HG02610 (cell line): ENCODE measurements around the gene ACTBL2.
"Not testable (repeated sequence)": the region's sequence is repeated elsewhere in the genome, so short reads cannot be mapped to it uniquely, and the experiment has no call there.

Experiments used
- ATAC-seq: cut with Tn5 transposase; IDR thresholded peaks from one replicate; pipeline ENCODE4 v1.9.1; 2021; ENCODE audit warnings: mild to moderate bottlenecking, moderate library complexity; ENCODE audit not compliant: unreplicated experiment

The ACTBL2 gene

GRCh38 chr5:57494104-57495098, 11.8 kb upstream of the ACTBL2 start:
- ATAC-seq: peak; percentile 85

- ATAC-seq: no peak
These were observed 10.4 kb upstream of the ACTBL2 start for GRCh38 chr5:57493034-57493433.

- ATAC-seq: no peak
These were observed 10.0 kb upstream of the ACTBL2 start for GRCh38 chr5:57492632-57493031.

DNA sequence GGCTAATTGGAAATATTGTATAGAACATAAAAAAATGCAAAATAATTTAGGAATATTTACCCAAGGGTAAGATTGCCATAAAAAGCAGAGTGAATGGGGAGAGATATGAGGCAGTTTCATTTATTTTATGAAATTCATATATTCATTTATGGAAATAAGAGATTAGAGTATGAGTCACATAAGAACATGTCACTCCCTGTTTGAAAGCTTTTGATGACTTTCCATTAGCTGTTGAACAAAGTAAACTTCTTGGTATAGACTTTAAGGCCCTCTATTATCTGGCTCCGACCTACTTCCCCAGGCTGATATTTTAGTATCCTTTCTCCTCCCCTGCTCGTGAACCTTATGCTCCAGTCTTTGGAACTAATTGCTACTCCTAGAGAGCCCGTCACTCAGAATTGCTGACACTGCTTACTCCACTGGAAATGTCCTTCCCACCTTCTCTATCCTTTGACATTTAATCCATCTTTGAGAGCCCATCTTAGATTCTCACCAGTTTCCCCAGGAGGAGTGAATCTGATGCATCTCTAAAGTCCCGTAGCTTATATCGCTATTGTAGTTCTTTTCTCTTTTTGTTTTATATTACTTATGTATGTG, 8.9 kb upstream of the ACTBL2 start:
- no peak for ATAC-seq

DNA sequence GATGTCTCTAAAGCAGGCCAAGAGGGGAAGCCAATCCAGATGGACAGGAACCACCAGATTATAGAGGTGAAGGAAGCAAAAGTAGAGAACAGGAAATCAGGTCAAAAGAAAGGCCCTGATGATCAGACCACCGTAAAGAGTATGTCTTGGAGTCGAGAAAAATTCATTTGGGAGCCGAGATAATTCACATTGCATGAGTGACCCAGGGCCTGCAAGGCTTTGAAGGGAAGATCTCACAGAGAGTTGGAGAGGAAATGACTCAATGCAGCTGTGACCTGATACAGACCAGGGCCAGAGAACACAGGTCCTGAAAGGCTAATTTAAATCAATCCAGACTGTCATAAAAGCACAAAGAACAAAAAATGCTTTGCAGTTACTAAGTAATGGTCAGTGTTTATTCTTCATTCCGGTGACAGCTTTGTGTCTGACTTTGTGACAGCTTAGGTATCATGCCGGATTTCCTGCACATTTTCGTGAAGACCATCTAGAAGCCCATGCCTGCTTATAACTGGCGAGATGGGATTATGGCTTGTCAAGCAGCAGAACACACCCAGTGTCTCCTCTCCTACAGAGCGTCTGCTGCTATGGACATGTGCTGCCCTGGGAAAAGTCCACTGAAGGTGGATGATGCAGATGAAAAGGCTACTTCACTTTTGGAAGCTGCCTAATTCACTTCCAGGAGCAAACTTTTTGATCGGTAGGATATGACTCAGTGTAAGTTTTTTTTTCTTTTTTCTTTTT, 5.8 kb upstream of the ACTBL2 start:
- ATAC-seq: peak; percentile 68

DNA sequence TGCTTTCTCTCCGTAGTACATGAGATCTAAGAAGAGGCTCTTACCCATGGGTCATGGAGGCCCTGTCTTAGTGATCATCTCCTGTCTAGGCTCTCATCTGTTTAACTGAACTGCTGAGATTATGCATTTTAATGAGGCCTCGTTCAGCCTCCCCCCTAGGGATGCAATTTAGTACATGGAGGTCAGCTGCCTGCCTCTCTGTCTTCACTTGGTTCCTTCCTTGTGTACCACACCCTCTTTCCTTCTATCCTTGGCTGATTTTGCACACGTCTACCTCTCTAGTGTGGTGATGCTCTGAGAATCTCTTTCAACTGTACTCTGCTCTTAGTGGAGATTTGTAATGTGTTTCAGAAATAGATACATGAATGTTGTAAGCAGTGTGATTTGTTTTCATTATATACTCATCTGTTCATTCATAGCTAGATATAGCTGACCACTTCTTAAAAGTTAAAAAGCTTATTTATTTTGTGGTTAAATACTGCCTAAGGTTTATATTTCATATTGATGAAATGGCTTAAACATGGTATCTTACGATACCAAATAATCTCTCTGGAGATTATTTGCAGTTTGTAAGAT, 3.5 kb upstream of the ACTBL2 start:
- ATAC-seq: no peak

- no peak for ATAC-seq
These were observed 3.8 kb downstream of the ACTBL2 start for GRCh38 chr5:57478826-57479225.

DNA sequence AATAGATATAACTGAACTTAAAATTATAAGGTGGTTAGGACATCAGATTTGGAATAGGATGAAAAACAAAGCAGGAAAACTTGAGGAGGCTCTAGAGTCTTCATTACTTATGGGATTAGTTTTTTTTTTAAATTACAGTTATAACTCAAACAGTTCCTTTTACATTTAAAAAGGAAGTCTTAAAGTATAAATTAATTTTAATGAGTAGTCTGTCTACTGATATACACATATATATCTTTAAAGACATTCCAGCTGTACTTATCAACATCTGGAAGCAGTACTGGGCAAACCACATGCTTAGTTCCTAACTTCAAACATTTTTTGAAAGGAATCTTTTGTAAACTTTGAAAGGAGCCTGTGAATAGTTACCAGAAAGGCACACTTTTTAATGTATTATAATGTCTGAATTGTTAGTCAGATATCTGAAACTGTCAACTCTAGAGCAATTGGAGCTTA, 6.0 kb downstream of the ACTBL2 start:
- ATAC-seq: no peak

- ATAC-seq: no peak
These were observed 12.3 kb downstream of the ACTBL2 start for GRCh38 chr5:57470339-57470738.

- ATAC-seq: no peak
These were observed 14.0 kb downstream of the ACTBL2 start for GRCh38 chr5:57468481-57469163.

GRCh38 chr5:57466544-57466943, 16.1 kb downstream of the ACTBL2 start:
- ATAC-seq: no peak

GRCh38 chr5:57460056-57460455, 22.6 kb downstream of the ACTBL2 start:
- ATAC-seq: not testable (repeated sequence)

- no peak for ATAC-seq
These were observed 24.2 kb downstream of the ACTBL2 start for GRCh38 chr5:57458443-57458842.

GRCh38 chr5:57456531-57457135, 26.0 kb downstream of the ACTBL2 start:
- ATAC-seq: no peak

DNA sequence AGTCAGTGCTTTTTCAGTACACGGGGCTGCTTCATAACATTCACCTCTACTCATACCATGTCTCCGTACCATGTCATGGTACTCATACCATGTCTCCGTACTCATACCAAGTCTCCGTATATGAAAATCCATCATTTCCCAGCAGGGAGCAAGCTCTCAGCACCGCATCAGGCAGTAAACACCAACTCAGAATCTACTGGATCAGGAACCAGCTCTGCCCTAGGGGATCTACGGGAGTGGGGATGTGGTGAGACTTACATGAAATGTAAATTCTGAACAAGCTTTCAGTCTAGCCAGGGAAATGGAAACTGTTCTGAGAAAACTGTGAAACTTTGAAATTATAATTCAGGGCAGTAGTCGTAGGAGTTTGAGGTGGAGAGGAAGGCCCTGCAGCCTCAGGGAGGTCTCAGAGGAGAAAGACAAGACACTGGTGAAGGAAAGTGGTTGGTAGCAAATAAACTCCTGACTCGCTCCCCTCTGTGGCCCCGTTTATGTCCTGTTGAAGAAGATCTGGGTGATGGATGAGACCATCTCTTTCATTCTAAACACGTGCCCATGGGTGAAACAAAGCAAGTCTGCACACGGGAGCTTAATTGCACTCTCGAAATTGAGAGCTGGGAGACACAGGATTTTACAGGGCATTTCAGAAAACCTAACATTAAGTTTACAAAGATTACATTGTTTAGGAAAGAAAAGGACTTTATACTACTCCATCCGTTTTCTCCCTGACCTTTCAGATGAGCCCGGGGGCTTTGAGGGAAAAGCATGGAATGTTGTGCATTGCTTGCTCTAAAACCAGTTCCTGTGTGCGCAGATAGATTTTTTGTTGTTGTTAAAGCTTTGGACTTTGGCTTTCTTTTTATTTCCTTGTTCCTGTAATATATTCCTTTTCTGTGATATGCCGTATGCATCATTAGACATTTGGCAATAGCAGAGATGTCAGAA, 26.8 kb downstream of the ACTBL2 start:
- ATAC-seq: no peak

- no peak for ATAC-seq
These were observed 27.7 kb downstream of the ACTBL2 start for GRCh38 chr5:57454896-57455295.

- no peak for ATAC-seq
These were observed 28.9 kb downstream of the ACTBL2 start for GRCh38 chr5:57453728-57454127.

- no peak for ATAC-seq
These were observed 29.7 kb downstream of the ACTBL2 start for GRCh38 chr5:57452885-57453284.
